ENCODE data around the gene PCCA.
"Not testable (repeated sequence)": the region's sequence is repeated elsewhere in the genome, so short reads cannot be mapped to it uniquely, and the experiment has no call there.

The PCCA gene

GRCh38 chr13:100075700-100076587 is 12.9 kb upstream of the PCCA start:
- Histone ChIP-seq H3K9ac (ENCODE audit: low read length) (no peak overlapping the region), H3K9me3 (ENCODE audit: control insufficient read depth, insufficient read depth, low read depth, low read length) (0 out of 2 replicates have a peak, but pooled peaks cover 8% of the 10 kb centered on the region), H3K36me3 (ENCODE audit: control insufficient read depth, insufficient read depth, low read length) (no peaks in the 10 kb centered on the region), H3K4me1 (ENCODE audit: control insufficient read depth, insufficient read depth, low read length) (peaks cover 8% of the 10 kb centered on the region; the same call in 1 of the 2 replicates), H3K4me3 (ENCODE audit: low read depth, low read length) (no peak overlapping the region), H3K27me3 (ENCODE audit: control insufficient read depth, insufficient read depth, low read length) (no peaks in the 10 kb centered on the region), H3K27ac (ENCODE audit: low read depth, low read length) (no peak overlapping the region)

GRCh38 chr13:100079003-100079402 is 9.9 kb upstream of the PCCA start:
- H3K27me3 ChIP-seq (ENCODE audit: control insufficient read depth, insufficient read depth, low read length); H3K36me3 ChIP-seq (ENCODE audit: control insufficient read depth, insufficient read depth, low read length): not testable (repeated sequence)

GRCh38 chr13:100083401-100083800 is 5.5 kb upstream of the PCCA start:
- Histone ChIP-seq H3K36me3 (ENCODE audit: control insufficient read depth, insufficient read depth, low read length) (peaks cover 17% of the 10 kb centered on the region), H3K4me1 (ENCODE audit: control insufficient read depth, insufficient read depth, low read length) (peaks cover 16% of the 10 kb centered on the region)
- H3K9ac ChIP-seq (ENCODE audit: low read length); H3K9me3 ChIP-seq (ENCODE audit: control insufficient read depth, insufficient read depth, low read depth, low read length); H3K27me3 ChIP-seq (ENCODE audit: control insufficient read depth, insufficient read depth, low read length); H3K27ac ChIP-seq (ENCODE audit: low read depth, low read length); H3K4me3 ChIP-seq (ENCODE audit: low read depth, low read length): not testable (repeated sequence)

More at GRCh38 chr13:100079003-100079402, 9.9 kb upstream of the PCCA start:
- Histone ChIP-seq H3K9ac (ENCODE audit: low read length) (peak overlapping the region; percentile 7), H3K4me3 (ENCODE audit: low read depth, low read length) (peak overlapping the region; percentile 45; the same call in 1 of the 2 replicates)
- H3K27ac ChIP-seq (ENCODE audit: low read depth, low read length); H3K4me1 ChIP-seq (ENCODE audit: control insufficient read depth, insufficient read depth, low read length); H3K9me3 ChIP-seq (ENCODE audit: control insufficient read depth, insufficient read depth, low read depth, low read length): not testable (repeated sequence)

- peak overlapping the region; percentile 96 for H3K4me3 ChIP-seq (ENCODE audit: low read depth, low read length)
- H3K4me1 ChIP-seq (ENCODE audit: control insufficient read depth, insufficient read depth, low read length): peaks cover 14% of the 10 kb centered on the region
- H3K27me3 ChIP-seq (ENCODE audit: control insufficient read depth, insufficient read depth, low read length): no peaks in the 10 kb centered on the region
- H3K9me3 ChIP-seq (ENCODE audit: control insufficient read depth, insufficient read depth, low read depth, low read length): no peaks in the 10 kb centered on the region
- H3K9ac ChIP-seq (ENCODE audit: low read length): peak overlapping the region; percentile 45
- peaks cover 17% of the 10 kb centered on the region for H3K36me3 ChIP-seq (ENCODE audit: control insufficient read depth, insufficient read depth, low read length)
- no peak overlapping the region; the same call in 1 of the 2 replicates for H3K27ac ChIP-seq (ENCODE audit: low read depth, low read length)
Observed at GRCh38 chr13:100088273-100088643, 635 bp upstream of the PCCA start.

GRCh38 chr13:100089465-100090032 is 656 bp downstream of the PCCA start:
- Histone ChIP-seq H3K9ac (ENCODE audit: low read length) (peak overlapping the region; percentile 82), H3K9me3 (ENCODE audit: control insufficient read depth, insufficient read depth, low read depth, low read length) (no peaks in the 10 kb centered on the region), H3K27ac (ENCODE audit: low read depth, low read length) (no peak overlapping the region), H3K27me3 (ENCODE audit: control insufficient read depth, insufficient read depth, low read length) (no peaks in the 10 kb centered on the region), H3K4me1 (ENCODE audit: control insufficient read depth, insufficient read depth, low read length) (peaks cover 14% of the 10 kb centered on the region), H3K4me3 (ENCODE audit: low read depth, low read length) (peak overlapping the region; percentile 96), H3K36me3 (ENCODE audit: control insufficient read depth, insufficient read depth, low read length) (peaks cover 17% of the 10 kb centered on the region)

- Histone ChIP-seq H3K27me3 (ENCODE audit: control insufficient read depth, insufficient read depth, low read length) (no peaks in the 10 kb centered on the region), H3K9ac (ENCODE audit: low read length) (no peak overlapping the region), H3K4me3 (ENCODE audit: low read depth, low read length) (peak overlapping the region; percentile 22), H3K27ac (ENCODE audit: low read depth, low read length) (no peak overlapping the region), H3K4me1 (ENCODE audit: control insufficient read depth, insufficient read depth, low read length) (peaks cover 14% of the 10 kb centered on the region), H3K9me3 (ENCODE audit: control insufficient read depth, insufficient read depth, low read depth, low read length) (peaks cover 3% of the 10 kb centered on the region; the same call in 1 of the 2 replicates), H3K36me3 (ENCODE audit: control insufficient read depth, insufficient read depth, low read length) (peaks cover 16% of the 10 kb centered on the region)
Observed at GRCh38 chr13:100090861-100091260, 2.0 kb downstream of the PCCA start.

GRCh38 chr13:100091391-100091790 is 2.5 kb downstream of the PCCA start:
- peak overlapping the region; percentile 22 for H3K4me3 ChIP-seq (ENCODE audit: low read depth, low read length)
- H3K9me3 ChIP-seq (ENCODE audit: control insufficient read depth, insufficient read depth, low read depth, low read length): peaks cover 3% of the 10 kb centered on the region; the same call in 1 of the 2 replicates
- H3K36me3 ChIP-seq (ENCODE audit: control insufficient read depth, insufficient read depth, low read length): peaks cover 11% of the 10 kb centered on the region
- H3K4me1 ChIP-seq (ENCODE audit: control insufficient read depth, insufficient read depth, low read length): peaks cover 14% of the 10 kb centered on the region
- no peak overlapping the region for H3K9ac ChIP-seq (ENCODE audit: low read length)
- no peak overlapping the region for H3K27ac ChIP-seq (ENCODE audit: low read depth, low read length)
- no peaks in the 10 kb centered on the region for H3K27me3 ChIP-seq (ENCODE audit: control insufficient read depth, insufficient read depth, low read length)

GRCh38 chr13:100092273-100092672 is 3.4 kb downstream of the PCCA start:
- not testable (repeated sequence) for H3K27me3 ChIP-seq (ENCODE audit: control insufficient read depth, insufficient read depth, low read length); H3K9ac ChIP-seq (ENCODE audit: low read length); H3K36me3 ChIP-seq (ENCODE audit: control insufficient read depth, insufficient read depth, low read length); H3K9me3 ChIP-seq (ENCODE audit: control insufficient read depth, insufficient read depth, low read depth, low read length); H3K4me1 ChIP-seq (ENCODE audit: control insufficient read depth, insufficient read depth, low read length); H3K4me3 ChIP-seq (ENCODE audit: low read depth, low read length); H3K27ac ChIP-seq (ENCODE audit: low read depth, low read length)

- H3K4me1 ChIP-seq (ENCODE audit: control insufficient read depth, insufficient read depth, low read length): 0 out of 2 replicates have a peak, but pooled peaks cover 6% of the 10 kb centered on the region
- H3K4me3 ChIP-seq (ENCODE audit: low read depth, low read length): no peak overlapping the region
- H3K9ac ChIP-seq (ENCODE audit: low read length): no peak overlapping the region
- H3K27me3 ChIP-seq (ENCODE audit: control insufficient read depth, insufficient read depth, low read length): no peaks in the 10 kb centered on the region
- H3K36me3 ChIP-seq (ENCODE audit: control insufficient read depth, insufficient read depth, low read length): peaks cover 3% of the 10 kb centered on the region
- H3K27ac ChIP-seq (ENCODE audit: low read depth, low read length): no peak overlapping the region
- peaks cover 3% of the 10 kb centered on the region; the same call in 1 of the 2 replicates for H3K9me3 ChIP-seq (ENCODE audit: control insufficient read depth, insufficient read depth, low read depth, low read length)
Observed at GRCh38 chr13:100095498-100095897, 6.6 kb downstream of the PCCA start.

- Histone ChIP-seq H3K4me3 (ENCODE audit: low read depth, low read length) (no peak overlapping the region), H3K36me3 (ENCODE audit: control insufficient read depth, insufficient read depth, low read length) (peaks cover 3% of the 10 kb centered on the region), H3K4me1 (ENCODE audit: control insufficient read depth, insufficient read depth, low read length) (no peaks in the 10 kb centered on the region), H3K27me3 (ENCODE audit: control insufficient read depth, insufficient read depth, low read length) (no peaks in the 10 kb centered on the region), H3K27ac (ENCODE audit: low read depth, low read length) (no peak overlapping the region), H3K9me3 (ENCODE audit: control insufficient read depth, insufficient read depth, low read depth, low read length) (peaks cover 3% of the 10 kb centered on the region; the same call in 1 of the 2 replicates), H3K9ac (ENCODE audit: low read length) (no peak overlapping the region)
Observed at GRCh38 chr13:100096526-100096925, 7.6 kb downstream of the PCCA start.

GRCh38 chr13:100097821-100098220 is 8.9 kb downstream of the PCCA start:
- Histone ChIP-seq H3K4me1 (ENCODE audit: control insufficient read depth, insufficient read depth, low read length) (no peaks in the 10 kb centered on the region), H3K27me3 (ENCODE audit: control insufficient read depth, insufficient read depth, low read length) (no peaks in the 10 kb centered on the region), H3K36me3 (ENCODE audit: control insufficient read depth, insufficient read depth, low read length) (peaks cover 4% of the 10 kb centered on the region), H3K9me3 (ENCODE audit: control insufficient read depth, insufficient read depth, low read depth, low read length) (peaks cover 3% of the 10 kb centered on the region; the same call in 1 of the 2 replicates), H3K4me3 (ENCODE audit: low read depth, low read length) (no peak overlapping the region), H3K9ac (ENCODE audit: low read length) (no peak overlapping the region), H3K27ac (ENCODE audit: low read depth, low read length) (no peak overlapping the region)
